Amniotic epithelial cell (primary cell): ENCODE data around the gene CLEC4F.
"Not testable (repeated sequence)": the region's sequence is repeated elsewhere in the genome, so short reads cannot be mapped to it uniquely, and the experiment has no call there.

Experiments
- DNase-seq: peaks from one replicate; pipeline ENCODE4 v3.0.0-alpha.2; 2010; ENCODE audit warnings: low read depth

Gene CLEC4F

GRCh38 chr2:70827388-70827787 is 7.0 kb upstream of the CLEC4F start:
- DNase-seq, result no peak

GRCh38 chr2:70826696-70827350 is 6.4 kb upstream of the CLEC4F start:
- no peak for DNase-seq

DNA sequence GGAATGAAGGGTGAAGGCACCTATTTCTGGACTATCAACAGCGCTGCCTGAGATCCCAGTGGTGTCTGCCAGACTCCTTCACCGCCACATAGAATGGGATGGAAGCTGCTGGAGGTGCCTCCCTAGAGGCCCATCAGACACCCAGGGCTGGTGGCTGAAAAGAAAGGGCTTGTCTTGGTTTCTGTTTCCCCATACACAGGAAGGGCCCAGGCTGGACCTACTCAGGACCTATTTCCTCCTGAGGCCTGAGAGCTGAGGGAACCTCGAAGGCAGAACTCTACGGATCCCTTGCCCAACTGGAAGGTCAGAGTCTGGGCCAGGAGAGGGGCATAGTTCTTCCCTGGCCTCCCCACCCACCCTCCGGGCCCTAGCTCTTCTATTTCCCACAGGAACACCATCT is 2.9 kb upstream of the CLEC4F start:
- no peak for DNase-seq

GRCh38 chr2:70822843-70823242 is 2.4 kb upstream of the CLEC4F start:
- no peak for DNase-seq

GRCh38 chr2:70817284-70817954 is 3.0 kb downstream of the CLEC4F start:
- DNase-seq, result no peak

GRCh38 chr2:70816726-70817125 is 3.7 kb downstream of the CLEC4F start:
- no peak for DNase-seq

- DNase-seq, result no peak
Observed at GRCh38 chr2:70808983-70809958, 11.1 kb downstream of the CLEC4F start.

DNA sequence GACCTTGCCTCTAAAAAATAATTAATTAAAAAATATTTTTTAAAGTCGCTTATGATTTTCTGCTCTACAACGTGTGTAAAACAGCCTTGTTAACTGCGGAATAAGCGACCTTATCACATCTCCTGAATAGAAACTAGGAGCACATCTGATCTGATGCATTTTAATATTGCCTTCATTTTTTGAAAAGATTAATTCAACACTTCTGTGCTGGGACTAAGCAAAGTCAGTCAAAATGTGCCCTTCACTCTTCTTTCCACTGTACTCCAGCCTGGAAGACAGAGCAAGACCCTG is 12.6 kb downstream of the CLEC4F start:
- no peak for DNase-seq

DNA sequence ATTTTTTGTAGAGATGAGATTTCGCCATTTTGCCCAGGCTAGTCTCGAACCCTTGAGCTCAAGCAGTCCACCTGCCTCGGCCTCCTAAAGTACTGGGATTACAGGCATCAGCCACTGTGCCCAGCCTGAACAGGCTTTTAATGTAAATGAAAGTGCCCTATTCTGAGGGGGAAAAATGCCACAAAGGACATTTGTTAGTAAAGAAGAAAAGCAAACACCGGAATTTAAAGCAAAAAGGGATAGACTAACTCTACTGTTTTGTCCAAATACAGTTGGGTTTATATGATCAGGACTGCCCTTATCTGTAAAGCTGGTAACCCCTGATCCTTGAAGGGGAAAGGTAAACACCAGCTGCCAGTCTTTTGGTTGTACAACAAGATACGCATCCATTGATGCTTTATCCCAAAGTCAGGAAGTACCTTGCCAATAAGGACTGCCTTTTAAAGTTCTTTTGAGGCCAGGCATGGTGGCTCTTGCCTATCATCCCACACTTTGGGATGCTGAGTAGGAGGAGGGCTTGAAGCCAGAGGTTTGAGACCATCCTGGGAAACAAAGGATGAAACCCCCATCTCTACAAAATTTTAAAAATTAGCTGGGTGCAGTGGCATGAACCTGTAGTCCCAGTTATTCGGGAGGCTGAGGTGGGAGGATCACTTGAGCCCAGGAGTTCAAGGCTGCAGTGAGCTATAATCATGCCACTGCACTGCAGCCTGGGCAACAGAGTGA is 13.1 kb downstream of the CLEC4F start:
- no peak for DNase-seq

DNA sequence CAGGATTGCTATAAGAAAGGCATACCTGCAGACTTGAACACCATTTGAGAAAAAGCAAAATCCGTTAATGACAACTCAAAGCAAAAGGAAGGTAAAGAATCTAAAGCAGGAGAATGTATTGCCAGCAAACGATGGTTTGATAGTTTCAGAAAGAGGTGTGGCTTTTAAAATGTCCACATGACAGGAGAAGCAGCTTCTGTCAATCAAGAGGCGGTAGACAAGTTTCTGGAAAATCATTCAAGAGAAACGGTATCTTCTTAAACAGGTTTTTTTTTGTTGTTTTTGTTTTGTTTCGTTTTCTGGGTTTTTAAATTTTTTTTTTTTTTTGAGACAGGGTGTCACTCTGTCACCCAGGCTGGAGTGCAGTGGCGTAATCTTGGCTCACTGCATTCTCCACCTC is 13.8 kb downstream of the CLEC4F start:
- no peak for DNase-seq

DNA sequence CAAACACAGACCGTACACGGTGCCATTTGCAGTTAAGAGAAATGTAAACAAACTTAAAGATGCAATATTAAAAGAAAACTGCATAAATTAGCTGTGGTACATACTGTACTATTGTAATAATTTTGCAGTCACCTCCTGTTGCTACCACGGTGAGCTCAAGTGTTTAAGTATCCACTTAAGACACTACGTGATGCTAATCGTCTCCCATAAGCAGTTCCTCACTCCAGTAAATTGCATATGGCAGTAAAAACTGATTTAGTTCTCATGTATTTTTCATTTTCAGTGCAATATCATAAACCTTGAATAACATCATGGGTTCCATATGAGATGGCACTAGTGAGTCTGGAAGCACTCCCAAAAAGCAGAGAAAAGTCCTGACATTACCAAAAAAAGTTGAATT is 14.4 kb downstream of the CLEC4F start:
- no peak for DNase-seq

DNA sequence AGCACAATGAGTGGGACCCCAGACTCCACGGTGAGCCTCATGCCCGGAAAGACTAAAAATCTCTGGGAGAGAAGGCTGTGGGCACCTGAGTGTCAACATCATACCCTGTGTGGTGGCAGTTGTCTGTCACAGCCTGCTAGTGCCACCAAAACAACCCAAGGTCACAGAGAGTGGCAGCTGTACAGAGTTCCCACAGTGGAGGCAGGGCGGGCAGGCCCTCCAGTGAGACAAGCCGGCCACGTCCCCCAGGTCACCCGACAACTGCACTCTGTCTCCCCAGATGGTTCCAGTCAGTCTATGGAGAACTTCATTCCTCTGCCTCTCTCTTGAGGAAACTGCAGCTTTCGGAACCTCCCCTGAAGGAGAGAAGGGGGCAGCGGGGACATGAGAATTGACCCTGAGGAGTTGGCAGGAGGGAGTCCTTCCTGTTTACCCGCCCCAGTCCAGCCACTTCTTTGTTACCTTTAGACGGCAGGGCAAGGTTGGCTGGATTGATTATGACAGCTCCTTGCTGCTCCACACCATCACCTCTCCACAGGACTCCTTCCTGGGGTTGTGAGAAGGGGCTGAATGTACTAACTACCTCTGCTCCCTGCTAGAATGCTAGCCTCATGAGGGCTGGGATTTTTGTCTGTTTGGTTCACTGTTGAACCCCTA is 18.7 kb downstream of the CLEC4F start:
- no peak for DNase-seq

DNA sequence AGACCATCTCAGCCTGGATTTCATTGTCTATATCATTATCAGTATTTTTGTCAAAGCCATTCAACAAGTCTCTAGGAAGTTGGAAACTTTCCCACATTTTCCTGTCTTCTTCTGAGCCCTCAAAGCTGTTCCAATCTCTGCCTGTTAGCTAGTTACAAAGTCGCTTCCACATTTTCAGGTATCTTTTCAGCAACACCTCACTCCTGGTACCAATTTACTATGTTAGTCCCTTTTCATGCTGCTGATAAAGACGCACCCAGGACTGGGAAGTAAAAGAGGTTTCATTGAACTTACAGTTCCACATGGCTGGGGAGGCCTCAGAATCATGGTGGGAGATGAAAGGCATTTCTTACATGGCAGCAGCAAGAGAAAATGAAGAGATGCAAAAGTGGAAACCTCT is 20.7 kb downstream of the CLEC4F start:
- DNase-seq, result no peak

GRCh38 chr2:70797996-70798395 is 22.4 kb downstream of the CLEC4F start:
- DNase-seq, result not testable (repeated sequence)

DNA sequence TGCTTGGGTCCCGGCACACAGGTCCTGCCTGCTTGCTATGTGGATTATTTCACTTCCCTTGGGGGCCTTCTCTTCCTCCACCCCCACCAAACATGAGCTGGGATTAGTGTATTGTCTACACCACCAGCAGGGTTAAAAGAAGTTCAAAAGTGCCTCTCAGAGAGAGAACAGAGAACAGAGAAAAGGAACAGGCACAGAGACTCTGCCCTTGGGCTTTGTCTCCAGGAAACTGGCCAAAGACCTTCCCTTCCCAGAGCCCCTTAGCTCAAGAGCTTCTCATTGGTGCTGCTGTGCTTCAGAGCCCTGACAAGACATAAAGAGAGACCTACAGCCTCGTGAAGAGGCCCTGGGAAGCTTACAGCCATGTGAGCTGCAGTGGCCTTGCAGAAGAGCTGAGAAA is 22.9 kb downstream of the CLEC4F start:
- no peak for DNase-seq

DNA sequence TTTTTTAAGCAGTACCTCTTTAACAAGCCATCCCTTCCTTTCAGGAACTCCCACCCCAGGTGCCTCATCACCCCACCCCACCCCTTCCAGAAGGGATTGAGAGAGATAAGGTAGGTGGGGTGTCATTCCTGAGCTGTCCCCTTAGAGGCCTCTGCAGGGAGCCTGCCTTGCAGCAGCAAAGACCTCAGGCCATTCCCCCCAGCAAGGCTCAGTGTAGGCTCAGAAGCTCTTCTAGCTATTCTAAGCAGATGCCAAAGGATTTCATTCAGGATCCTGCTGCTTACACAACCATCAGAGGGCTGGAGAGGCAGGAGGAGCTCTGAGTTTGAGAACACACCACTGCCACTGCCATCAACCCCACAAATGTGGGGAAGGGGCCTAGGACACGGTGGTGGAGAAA is 24.1 kb downstream of the CLEC4F start:
- no peak for DNase-seq

DNA sequence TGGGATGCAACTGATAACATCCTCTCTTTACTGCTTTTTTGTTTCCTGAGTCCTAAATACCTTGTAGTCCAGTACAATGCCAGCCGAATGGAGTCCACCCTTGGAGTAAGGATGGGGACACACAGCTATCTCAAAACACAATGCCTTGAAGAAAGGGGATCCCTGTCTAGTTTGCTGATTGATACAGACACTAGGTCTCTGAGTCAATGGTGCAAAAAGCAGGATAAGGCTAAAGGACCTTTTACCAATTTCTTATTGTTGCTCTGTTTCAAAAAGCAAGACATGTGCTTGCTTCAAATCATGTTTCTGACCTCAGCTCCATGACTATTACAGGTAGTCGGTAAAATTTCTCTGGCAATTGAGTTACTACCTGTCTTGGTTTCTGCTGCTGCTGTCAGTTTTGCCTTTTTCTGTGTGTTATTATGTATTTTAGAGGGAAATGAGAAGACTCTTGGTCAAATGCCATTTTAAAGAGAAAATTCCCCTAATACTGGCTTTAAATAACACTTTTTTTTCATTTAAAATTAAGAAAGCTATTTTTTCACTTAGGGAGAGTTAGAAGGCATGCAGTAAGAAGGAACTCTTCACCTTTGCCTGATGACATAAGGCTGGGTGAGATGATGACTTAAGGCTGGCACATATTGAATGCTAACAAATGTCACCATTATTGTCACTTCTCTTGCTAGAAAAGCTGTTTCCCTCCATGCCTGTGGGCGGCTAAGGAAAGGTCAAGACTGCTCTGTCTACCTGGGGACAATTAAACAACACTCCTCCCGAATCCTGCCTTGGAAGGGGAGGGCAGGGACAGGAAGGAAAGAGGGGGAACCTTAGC is 25.0 kb downstream of the CLEC4F start:
- DNase-seq, result no peak

DNA sequence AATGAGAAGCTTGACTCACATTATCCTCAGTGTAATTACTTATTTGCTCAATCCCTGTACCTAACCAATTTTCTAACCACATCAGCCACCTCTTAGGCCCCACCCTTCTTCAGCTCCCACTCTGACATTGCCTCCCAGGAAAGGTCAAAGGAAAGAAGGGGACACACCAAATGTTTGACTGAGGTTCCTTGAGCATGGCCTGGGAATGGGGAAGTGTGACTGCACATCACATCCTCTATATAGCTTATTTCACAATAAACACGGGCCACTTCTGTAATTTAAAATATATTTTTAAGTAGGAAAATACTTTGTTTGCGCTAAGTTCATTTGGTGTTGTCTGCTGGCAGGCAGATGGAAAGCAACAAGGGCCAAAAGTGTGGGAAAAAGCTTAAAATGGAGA is 26.9 kb downstream of the CLEC4F start:
- DNase-seq, result no peak

DNA sequence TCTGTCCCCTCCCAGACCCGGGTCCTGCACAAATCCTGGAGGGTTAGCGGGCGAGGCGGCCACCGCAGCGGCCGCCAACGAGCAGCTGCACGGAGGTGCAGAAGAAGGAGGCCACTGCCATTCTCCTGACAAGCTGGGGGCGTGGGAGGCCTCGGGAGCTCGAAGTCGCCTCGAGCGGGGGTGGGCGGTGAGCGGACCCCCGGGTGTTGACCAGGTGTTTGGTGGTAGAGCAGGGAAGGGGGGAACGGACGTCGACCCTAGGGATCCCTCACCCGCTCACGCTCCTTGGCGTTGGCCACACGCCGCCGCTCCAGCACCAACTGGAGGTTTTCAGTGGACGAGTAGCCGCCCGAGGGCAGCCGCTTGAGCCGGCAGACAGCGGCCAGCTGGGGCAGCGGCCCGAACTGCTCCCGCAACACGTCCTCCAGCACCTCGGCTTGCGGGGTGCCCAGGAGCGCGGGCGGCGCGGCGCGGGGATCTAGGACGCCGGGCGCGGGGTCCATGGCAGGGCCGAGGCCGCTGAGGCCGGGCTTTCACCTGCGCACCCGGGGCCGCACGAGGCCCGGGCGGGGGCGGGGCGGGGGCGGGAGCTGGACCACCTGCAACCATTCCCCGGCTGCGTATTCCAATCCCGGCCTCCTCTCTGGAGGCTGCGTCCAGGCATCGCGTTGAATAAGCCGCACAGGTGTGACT is 30.1 kb downstream of the CLEC4F start, which contains the start of gene FIGLA:
FIGLA (minus strand) TSS at position 508 of the 693 bp plus-strand sequence; CDS start at position 503, 5 bp downstream.
- DNase-seq, result no peak
